Gastroesophageal sphincter (tissue), 3 donors: ENCODE results near the gene SMIM13.

ENCODE experiments used
- CTCF ChIP-seq, 4 experiments: fragments of 200-600 bp in 2 of 4; fragments of 450-650 bp in 2 of 4; sonication (generic) in 1 of 4; IDR thresholded peaks; one replicate each; pipeline ENCODE4 v1.5.1; 2017 to 2019; ENCODE audit warnings: antibody characterized with exemption in 4 of 4, mild to moderate bottlenecking in 2 of 4, moderate library complexity in 2 of 4
- POLR2A ChIP-seq, 2 donors: fragments of 450-650 bp; IDR thresholded peaks; one replicate each; pipeline ENCODE4 v1.6.1; 2017; ENCODE audit warnings: antibody characterized with exemption in 2 of 2, mild to moderate bottlenecking in 2 of 2, moderate library complexity in 1 of 2

GRCh38 chr6:11121851-11122250 lies 28.2 kb downstream of the SMIM13 start:
- no peak for TF ChIP-seq POLR2A (IDR thresholded peaks at IDR 0.05)
- TF ChIP-seq CTCF (IDR thresholded peaks at IDR 0.05): no peak
